Epithelial cell of esophagus (primary cell): ENCODE measurements around the gene CSNK1G2.

Source experiments
- DNase-seq: peaks from one replicate; pipeline ENCODE4 v3.0.0; 2010; ENCODE audit warnings: low read depth
- H3K4me3 ChIP-seq: 2 replicates; pipeline ENCODE4 v1.5.1; 2011; ENCODE audit warnings: mild to moderate bottlenecking, low read length, control low read depth
- CTCF ChIP-seq: IDR thresholded peaks from 2 replicates; pipeline ENCODE4 v1.5.1; 2011; ENCODE audit warnings: low read depth, mild to moderate bottlenecking, low read length, control low read depth, inconsistent platforms; ENCODE audit not compliant: insufficient read depth; ENCODE audit errors: missing control alignments

Gene CSNK1G2

GRCh38 chr19:1917146-1917545 is 23.8 kb upstream of the CSNK1G2 start:
- H3K4me3 ChIP-seq: no peak overlapping the region
- TF ChIP-seq CTCF: no peak
- no peak for DNase-seq

- TF ChIP-seq CTCF: no peak
- no peak overlapping the region for H3K4me3 ChIP-seq
- DNase-seq: no peak
Measured at GRCh38 chr19:1917926-1918325, 23.0 kb upstream of the CSNK1G2 start.

DNA sequence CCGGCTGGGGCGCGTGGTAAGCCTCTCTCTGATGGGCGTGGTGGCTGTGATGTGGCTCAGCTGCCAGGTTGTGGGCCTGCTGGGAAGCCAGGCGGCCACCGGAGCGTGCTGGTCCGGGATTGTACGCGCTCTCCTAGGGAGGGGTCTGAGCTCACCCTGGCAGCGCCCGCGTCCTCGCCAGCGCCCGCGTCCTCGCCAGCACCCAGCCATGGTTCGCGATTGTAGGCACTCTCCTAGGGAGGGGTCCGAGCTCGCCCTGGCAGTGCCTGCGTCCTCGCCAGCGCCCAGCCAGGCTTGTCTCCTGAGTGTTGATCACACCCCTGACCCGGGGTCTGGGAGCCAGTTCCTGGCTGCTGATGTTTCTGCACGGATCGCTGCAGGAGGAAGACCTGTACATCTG is 22.0 kb upstream of the CSNK1G2 start:
- no peak for DNase-seq
- H3K4me3 ChIP-seq: no peak overlapping the region
- TF ChIP-seq CTCF: no peak

GRCh38 chr19:1920644-1921043 is 20.3 kb upstream of the CSNK1G2 start:
- no peak overlapping the region for H3K4me3 ChIP-seq
- no peak for TF ChIP-seq CTCF
- DNase-seq: no peak

DNA sequence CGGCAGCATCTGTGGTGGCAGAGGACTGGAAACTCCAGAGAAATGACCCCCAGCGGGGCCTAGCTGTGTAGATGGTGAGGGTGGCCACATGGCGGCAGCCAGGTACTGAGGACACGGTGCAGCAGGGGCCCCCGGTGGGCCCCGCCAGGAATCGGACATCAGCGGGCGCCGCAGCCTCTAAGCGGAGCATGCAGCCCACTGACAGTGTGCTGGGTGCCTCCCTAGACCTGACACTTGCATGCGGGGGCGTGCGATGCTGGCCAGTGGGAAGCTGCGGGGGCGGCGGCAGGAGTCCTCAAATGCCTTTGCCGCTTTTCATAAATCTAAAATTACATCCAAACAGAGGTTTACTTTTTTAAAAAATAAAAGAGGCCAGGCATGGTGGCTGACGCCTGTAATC is 19.6 kb upstream of the CSNK1G2 start:
- DNase-seq: no peak
- no peak for TF ChIP-seq CTCF

DNA sequence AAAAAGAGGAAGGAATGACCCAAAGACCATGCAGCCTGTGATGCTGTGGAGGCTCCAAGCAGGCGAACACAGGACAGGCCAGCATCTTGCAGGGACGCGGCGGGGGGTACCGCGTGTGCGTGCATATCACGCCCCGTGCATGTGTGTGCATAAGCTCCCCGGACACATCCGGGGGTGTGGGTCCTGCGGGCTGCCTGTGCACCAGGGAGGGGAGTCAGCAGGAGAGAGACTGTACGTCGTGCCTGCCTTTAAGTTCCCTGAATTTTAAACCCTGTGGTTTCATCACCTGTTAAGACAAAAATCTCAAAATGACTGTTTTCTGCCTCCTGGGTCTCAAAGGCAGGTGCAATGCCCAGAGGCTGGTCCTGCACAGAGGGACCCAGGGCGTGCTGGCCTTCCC is 19.1 kb upstream of the CSNK1G2 start:
- TF ChIP-seq CTCF: no peak
- no peak overlapping the region for H3K4me3 ChIP-seq
- no peak for DNase-seq

More for the DNA sequence above, 19.6 kb upstream of the CSNK1G2 start:
- no peak overlapping the region for H3K4me3 ChIP-seq

DNA sequence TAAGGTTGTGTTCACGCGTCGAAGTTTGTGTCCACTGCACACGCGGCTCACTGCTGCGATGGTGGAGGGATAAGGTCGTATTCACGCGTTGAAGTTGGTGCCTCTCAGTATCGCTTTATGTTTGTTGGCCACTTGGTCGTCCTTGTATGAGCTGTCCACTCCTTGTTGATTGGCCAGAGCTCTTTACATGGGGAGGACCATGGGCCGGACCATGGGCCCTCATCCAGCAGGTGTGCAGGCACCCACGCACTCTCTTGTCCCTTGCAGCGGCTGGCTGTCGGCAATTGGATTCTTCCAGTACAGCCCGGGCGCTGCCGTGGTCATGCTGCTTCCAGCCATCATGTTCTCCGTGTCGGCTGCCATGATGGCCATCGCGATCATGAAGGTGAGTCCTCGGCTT is 18.2 kb upstream of the CSNK1G2 start:
- no peak for DNase-seq
- no peak for TF ChIP-seq CTCF
- no peak overlapping the region for H3K4me3 ChIP-seq
